H1 (cell line): Measurements from ENCODE around the gene DPF3. TPM values are rescaled to one million over a fixed set of nuclear protein-coding genes. Genes with fewer than 3 reads are reported as not detected.

ENCODE experiments used
- CREB1 ChIP-seq: IDR thresholded peaks from 2 replicates; pipeline ENCODE4 v1.6.1; 2012; ENCODE audit warnings: inconsistent platforms
- RFX5 ChIP-seq: IDR thresholded peaks from 2 replicates; pipeline ENCODE4 v1.6.1; 2011; ENCODE audit warnings: low read depth, low read length, improper control_type of control experiment, borderline replicate concordance
- SAP30 ChIP-seq: fragments of 300-600 bp; sonication (generic); IDR thresholded peaks from 2 replicates; pipeline ENCODE4 v1.7.1; 2012; ENCODE audit warnings: low read length, moderate library complexity, mild to moderate bottlenecking, inconsistent platforms; ENCODE audit not compliant: insufficient read depth, insufficient replicate concordance
- SUZ12 ChIP-seq: fragments of 200-600 bp; sonication (generic); IDR thresholded peaks from 2 replicates; pipeline ENCODE4 v1.6.1; 2012; ENCODE audit warnings: mild to moderate bottlenecking, inconsistent platforms, low read length, moderate library complexity, mixed read lengths
- ZNF274 ChIP-seq: IDR thresholded peaks from 2 replicates; pipeline ENCODE4 v1.7.0; 2012; ENCODE audit warnings: low read length, borderline replicate concordance; ENCODE audit errors: extremely low read depth
- polyA plus RNA-seq, 7 experiments: library from polyadenylated mRNA; depleted of rRNA in 3 of 7; stranded (reverse) in 5 of 7; unstranded in 2 of 7; fragments of >200 nt in 5 of 7; fragments of 200-250 nt in 2 of 7; gene quantifications; 1 replicate in 5 of 7; 2 replicates in 1 of 7; 4 replicates in 1 of 7; pipeline versions ENCODE4 v1.2.1 to v1.2.3, GENCODE V29; 2011 to 2013; ENCODE audit warnings: missing spikeins in 2 of 7, mixed read lengths in 2 of 7
- total RNA-seq: library from RNA; stranded (reverse); fragmentation: NEBNext Ultra II Directional; extraction: Animal tissue kit (Norgen Biotek cat#: 25700); gene quantifications from 2 replicates; pipeline ENCODE4 v1.2.1, GENCODE V29; 2021
- TF ChIP-seq, protein P1 (sequence below): IDR thresholded peaks from 2 replicates; pipeline ENCODE4 v1.6.1; 2012; ENCODE audit warnings: inconsistent platforms

The DPF3 gene
- total and polyA plus RNA-seq, 2 of the 8 experiments (the other 6 are each of a cell fraction or from before 2014, with no cell fraction given): 0.19 TPM; not detected in 1

DNA sequence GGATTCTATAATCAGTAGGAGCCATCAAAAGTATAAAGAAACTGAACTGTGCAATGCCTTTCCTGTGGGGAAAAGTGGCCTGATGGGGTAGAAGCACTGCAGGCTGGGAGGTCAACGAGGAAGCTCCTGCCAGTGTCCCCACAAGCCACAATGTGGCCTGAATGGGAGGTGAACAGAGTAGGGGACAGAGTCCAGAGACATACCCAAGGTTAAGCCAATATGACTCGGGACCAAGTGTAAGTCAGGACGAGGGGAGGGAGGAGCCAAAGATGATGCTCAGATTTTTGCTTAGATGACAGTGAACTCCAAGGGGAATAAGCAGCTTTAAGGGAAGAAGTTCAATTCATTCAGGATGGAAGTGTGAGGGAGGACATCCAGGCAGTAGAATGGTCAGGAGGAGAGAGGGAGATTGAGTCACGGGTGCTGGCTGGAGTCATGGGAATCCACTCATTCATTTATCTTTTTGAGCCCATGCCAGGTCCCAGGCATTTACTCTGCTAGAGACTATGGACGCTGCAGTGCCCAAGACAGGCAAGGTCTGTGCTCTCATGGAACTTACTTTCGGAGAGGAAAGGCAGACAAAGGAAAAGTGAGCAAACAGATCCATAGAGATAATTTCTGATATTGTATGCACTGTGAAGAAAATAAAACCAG is 29.1 kb downstream of the DPF3 start (continued):
- TF ChIP-seq SUZ12: no peak
- TF ChIP-seq, protein P1, sequence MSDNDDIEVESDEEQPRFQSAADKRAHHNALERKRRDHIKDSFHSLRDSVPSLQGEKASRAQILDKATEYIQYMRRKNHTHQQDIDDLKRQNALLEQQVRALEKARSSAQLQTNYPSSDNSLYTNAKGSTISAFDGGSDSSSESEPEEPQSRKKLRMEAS: no peak
- no peak for TF ChIP-seq ZNF274
- no peak for TF ChIP-seq RFX5
- TF ChIP-seq CREB1: no peak
- no peak for TF ChIP-seq SAP30
